Hematopoietic multipotent progenitor cell treated with erythropoietin and hydrocortisone succinate and interleukin-3 and kit ligand, for 4 days (in vitro differentiated cells): ENCODE measurements around the gene FMC1.
A peak's percentile ranks its signal among the peaks of the same experiment; 100 is the strongest.

ENCODE experiments used
- DNase-seq: peaks from one replicate; pipeline ENCODE4 v3.0.0-alpha.2; 2015

The FMC1 gene

GRCh38 chr7:139387594-139387993, 46.5 kb downstream of the FMC1 start:
- DNase-seq: no peak

DNA sequence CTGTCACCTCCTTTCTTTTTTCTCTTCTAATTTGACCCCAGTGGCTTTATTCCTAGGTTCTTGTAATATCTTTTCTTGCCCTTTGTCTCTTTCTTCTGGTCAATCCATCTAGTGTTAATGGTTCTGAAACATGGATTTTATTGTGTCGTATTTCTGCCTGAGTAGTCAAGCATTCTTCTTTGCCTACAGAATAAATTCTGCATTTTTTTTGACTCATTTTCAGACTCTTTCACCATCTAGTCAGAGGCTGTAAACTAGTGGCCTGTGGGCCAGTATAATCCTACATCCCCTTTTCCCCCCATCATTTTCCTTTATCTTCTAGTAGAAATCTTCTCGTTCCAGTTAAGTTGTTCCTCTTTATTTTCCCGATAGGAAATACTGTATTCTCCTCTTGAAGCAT, 48.0 kb downstream of the FMC1 start:
- no peak for DNase-seq

DNA sequence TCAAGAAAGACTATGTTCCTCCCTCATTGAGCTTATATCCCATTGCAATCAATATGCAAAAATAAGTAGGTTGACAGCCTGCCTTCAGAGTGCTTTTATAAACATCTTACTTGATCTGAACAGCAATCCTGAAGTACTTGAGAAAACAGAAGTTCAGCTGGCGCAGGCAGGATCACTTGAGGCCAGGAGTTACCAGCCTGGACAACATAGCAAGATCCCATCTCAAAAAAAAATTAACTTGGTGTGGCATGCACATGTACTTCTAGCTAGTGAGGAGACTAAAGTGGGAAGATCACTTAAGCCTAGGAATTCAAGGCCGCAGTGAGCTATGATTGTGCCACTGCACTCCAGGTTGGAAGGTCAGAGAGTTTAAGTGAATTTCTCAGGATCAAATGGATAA, 48.6 kb downstream of the FMC1 start:
- DNase-seq: no peak

GRCh38 chr7:139393621-139394211, 52.6 kb downstream of the FMC1 start:
- DNase-seq: no peak

DNA sequence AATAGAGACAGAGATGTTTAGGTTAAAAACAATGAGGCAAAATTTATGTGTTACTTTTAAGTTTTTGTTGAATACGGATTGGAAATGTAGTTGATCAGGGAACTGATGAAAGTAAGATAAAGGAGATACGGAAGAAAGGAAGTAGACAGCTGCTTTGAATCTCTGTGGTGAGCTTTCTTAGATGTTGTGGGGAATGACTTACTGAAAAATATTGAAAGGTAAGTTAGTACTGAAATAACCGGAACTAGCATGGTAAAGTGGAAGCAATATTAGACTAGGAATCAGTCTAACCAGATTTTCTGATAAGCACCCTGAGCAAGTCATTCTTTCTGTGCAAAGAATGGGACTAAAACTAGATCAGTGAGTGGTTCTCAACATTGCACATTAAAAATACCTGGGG, 53.4 kb downstream of the FMC1 start:
- peak; percentile 27 for DNase-seq
